Calu3 (cell line): ENCODE measurements around the gene ZNF319. TPM values are rescaled to one million over a fixed set of nuclear protein-coding genes. Genes with fewer than 3 reads are reported as not detected.
"Not testable (repeated sequence)": the region's sequence is repeated elsewhere in the genome, so short reads cannot be mapped to it uniquely, and the experiment has no call there.

Experiments used
- BruUV-seq: library from RNA; stranded (reverse); fragments of 400-500 nt; replicated peaks from 2 replicates; lab custom pipeline; 2021; lab: Mats Ljungman, UMichigan
- CTCF ChIA-PET: fragments of 300-600 bp; sonication (Branson Sonifier 250); formaldehyde crosslinking; loops from one replicate; lab custom pipeline; 2022; ENCODE audit warnings: antibody characterized with exemption; lab: Charles Lee
- DNase-seq: peaks from one replicate; pipeline ENCODE4 v3.0.0; 2022
- H3K27ac Mint-ChIP-seq: one replicate; pipeline ENCODE4 v1.8.0; 2022; ENCODE audit warnings: mixed read lengths; ENCODE audit not compliant: unreplicated experiment
- H3K27me3 Mint-ChIP-seq: one replicate; pipeline ENCODE4 v1.8.0; 2022; ENCODE audit warnings: mixed read lengths; ENCODE audit not compliant: unreplicated experiment
- H3K36me3 Mint-ChIP-seq: one replicate; pipeline ENCODE4 v1.8.0; 2022; ENCODE audit warnings: mild to moderate bottlenecking, moderate library complexity, mixed read lengths; ENCODE audit not compliant: insufficient read depth, unreplicated experiment
- H3K4me1 Mint-ChIP-seq: one replicate; pipeline ENCODE4 v1.8.0; 2022; ENCODE audit warnings: mild to moderate bottlenecking, low read depth, mixed read lengths; ENCODE audit not compliant: unreplicated experiment
- H3K4me3 Mint-ChIP-seq: one replicate; pipeline ENCODE4 v1.8.0; 2022; ENCODE audit warnings: mild to moderate bottlenecking, low read depth, moderate library complexity, mixed read lengths; ENCODE audit not compliant: unreplicated experiment
- H3K9me3 Mint-ChIP-seq: one replicate; pipeline ENCODE4 v1.8.0; 2022; ENCODE audit warnings: low read depth, mixed read lengths; ENCODE audit not compliant: unreplicated experiment
- intact Hi-C: fragments of 100-400 bp; cut with micrococcal nuclease; formaldehyde crosslinking; loops from one replicate; pipeline ENCODE4 v1.10.0; 2022; ENCODE audit not compliant: unreplicated experiment
- total RNA-seq: library from RNA; stranded (reverse); gene quantifications from 2 replicates; pipeline ENCODE4 v1.2.3, GENCODE V29; 2022
- TF ChIP-seq, protein P1 (sequence below): fragments of 200-600 bp; IDR thresholded peaks from one replicate; pipeline ENCODE4 v1.8.0; 2022; ENCODE audit warnings: antibody characterized with exemption; ENCODE audit not compliant: unreplicated experiment

The ZNF319 gene
- total RNA-seq, 1 experiment from 2014 or later = 10.0 TPM

- Mint-ChIP-seq H3K4me1 (peaks cover under 1% of the 10 kb centered on the region), H3K27ac (no peak overlapping the region), H3K4me3 (no peak overlapping the region), H3K9me3 (no peaks in the 10 kb centered on the region), H3K36me3 (peaks cover 14% of the 10 kb centered on the region), H3K27me3 (no peaks in the 10 kb centered on the region)
- TF ChIP-seq, protein P1, sequence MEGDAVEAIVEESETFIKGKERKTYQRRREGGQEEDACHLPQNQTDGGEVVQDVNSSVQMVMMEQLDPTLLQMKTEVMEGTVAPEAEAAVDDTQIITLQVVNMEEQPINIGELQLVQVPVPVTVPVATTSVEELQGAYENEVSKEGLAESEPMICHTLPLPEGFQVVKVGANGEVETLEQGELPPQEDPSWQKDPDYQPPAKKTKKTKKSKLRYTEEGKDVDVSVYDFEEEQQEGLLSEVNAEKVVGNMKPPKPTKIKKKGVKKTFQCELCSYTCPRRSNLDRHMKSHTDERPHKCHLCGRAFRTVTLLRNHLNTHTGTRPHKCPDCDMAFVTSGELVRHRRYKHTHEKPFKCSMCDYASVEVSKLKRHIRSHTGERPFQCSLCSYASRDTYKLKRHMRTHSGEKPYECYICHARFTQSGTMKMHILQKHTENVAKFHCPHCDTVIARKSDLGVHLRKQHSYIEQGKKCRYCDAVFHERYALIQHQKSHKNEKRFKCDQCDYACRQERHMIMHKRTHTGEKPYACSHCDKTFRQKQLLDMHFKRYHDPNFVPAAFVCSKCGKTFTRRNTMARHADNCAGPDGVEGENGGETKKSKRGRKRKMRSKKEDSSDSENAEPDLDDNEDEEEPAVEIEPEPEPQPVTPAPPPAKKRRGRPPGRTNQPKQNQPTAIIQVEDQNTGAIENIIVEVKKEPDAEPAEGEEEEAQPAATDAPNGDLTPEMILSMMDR = no peak
- CTCF ChIA-PET = interaction anchor here (1.6 kb wide), 1 partner anchor 112 kb away, joined by 4 read pairs; no protein-coding TSS in a partner anchor
- intact Hi-C loops = loop anchor here (10.0 kb wide), 1 partner anchor 255 kb away; no protein-coding TSS in a partner anchor
- no peak for DNase-seq
- no TSS peak for BruUV-seq
These were observed 9.5 kb upstream of the ZNF319 start for GRCh38 chr16:58009856-58010416.

- H3K4me1 Mint-ChIP-seq = peaks cover 14% of the 10 kb centered on the region
- H3K27me3 Mint-ChIP-seq, CTCF ChIA-PET, H3K27ac Mint-ChIP-seq, BruUV-seq, H3K4me3 Mint-ChIP-seq, DNase-seq, H3K9me3 Mint-ChIP-seq: not testable (repeated sequence)
- peaks cover 39% of the 10 kb centered on the region for H3K36me3 Mint-ChIP-seq
- intact Hi-C loops = loop anchor here (5.0 to 10.0 kb wide), 2 partner anchors 207 to 250 kb away; no protein-coding TSS in a partner anchor
These were observed 4.3 kb upstream of the ZNF319 start for GRCh38 chr16:58004736-58005135.

GRCh38 chr16:58002936-58003335 lies 2.5 kb upstream of the ZNF319 start:
- peaks cover 42% of the 10 kb centered on the region for H3K36me3 Mint-ChIP-seq
- no peaks in the 10 kb centered on the region for H3K9me3 Mint-ChIP-seq
- TF ChIP-seq, protein P1 = no peak
- no peak overlapping the region for H3K4me3 Mint-ChIP-seq
- intact Hi-C loops = loop anchor here (5.0 to 10.0 kb wide), 2 partner anchors 206 to 248 kb away; no protein-coding TSS in a partner anchor
- H3K27me3 Mint-ChIP-seq = no peaks in the 10 kb centered on the region
- no peak for DNase-seq
- CTCF ChIA-PET = no interaction called here
- no peak overlapping the region for H3K27ac Mint-ChIP-seq
- no TSS peak for BruUV-seq
- H3K4me1 Mint-ChIP-seq = peaks cover 30% of the 10 kb centered on the region

GRCh38 chr16:58002416-58002800 lies 1.9 kb upstream of the ZNF319 start:
- BruUV-seq = no TSS peak
- no peak overlapping the region for H3K4me3 Mint-ChIP-seq

More at GRCh38 chr16:58002416-58002800, 1.9 kb upstream of the ZNF319 start:
- TF ChIP-seq, protein P1 = no peak
- Mint-ChIP-seq H3K9me3 (no peaks in the 10 kb centered on the region), H3K27me3 (no peaks in the 10 kb centered on the region), H3K27ac (no peak overlapping the region), H3K36me3 (peaks cover 44% of the 10 kb centered on the region), H3K4me1 (peaks cover 30% of the 10 kb centered on the region)
- intact Hi-C loops = loop anchor here (5.0 to 10.0 kb wide), 2 partner anchors 205 to 248 kb away; no protein-coding TSS in a partner anchor
- CTCF ChIA-PET = interaction anchor here (0.9 kb wide), 1 partner anchor 208 kb away, joined by 5 read pairs; no protein-coding TSS in a partner anchor
- DNase-seq = no peak
